OCI-LY7 (cell line): ENCODE results near the gene CD8A. TPM values are rescaled to one million over a fixed set of nuclear protein-coding genes. Genes with fewer than 3 reads are reported as not detected.

Experiments
- BruUV-seq: library from RNA; stranded (reverse); fragments of 400-500 nt; replicated peaks from 2 replicates; lab custom pipeline; 2021; lab: Mats Ljungman, UMichigan
- CTCF ChIA-PET: fragments of 300-600 bp; sonication (Branson Sonifier 250); formaldehyde crosslinking; loops from one replicate; lab custom pipeline; 2022; ENCODE audit warnings: antibody characterized with exemption; ENCODE audit not compliant: unreplicated experiment; lab: Charles Lee
- POLR2A ChIA-PET: fragments of 300-600 bp; sonication (Branson Sonifier 250); formaldehyde crosslinking; loops from one replicate; lab custom pipeline; 2022; ENCODE audit warnings: antibody characterized with exemption; lab: Charles Lee
- DNase-seq: peaks from one replicate; pipeline ENCODE4 v3.0.0-alpha.2; 2015; ENCODE audit warnings: low spot score
- H2AFZ ChIP-seq: fragments of 200-600 bp; sonication (generic), shearing (Covaris generic); 2 replicates; pipeline ENCODE4 v1.6.1; 2014; ENCODE audit warnings: mild to moderate bottlenecking, antibody characterized with exemption, low read length, moderate library complexity
- H3K27ac ChIP-seq: fragments of 200-600 bp; sonication (generic); 2 replicates; pipeline ENCODE4 v1.5.1; 2014; ENCODE audit warnings: mixed run types, low read depth, mild to moderate bottlenecking, moderate library complexity, low read length, inconsistent platforms; ENCODE audit not compliant: poor library complexity, severe bottlenecking
- H3K36me3 ChIP-seq: fragments of 200-600 bp; sonication (generic); 2 replicates; pipeline ENCODE4 v1.6.1; 2014; ENCODE audit warnings: mild to moderate bottlenecking, antibody characterized with exemption, low read length, moderate library complexity, mixed read lengths; ENCODE audit not compliant: insufficient read depth
- H3K4me1 ChIP-seq: fragments of 200-600 bp; sonication (generic); 2 replicates; pipeline ENCODE4 v1.5.1; 2014; ENCODE audit warnings: mild to moderate bottlenecking, low read length; ENCODE audit not compliant: insufficient read depth, poor library complexity, severe bottlenecking
- H3K4me2 ChIP-seq: fragments of 200-600 bp; sonication (generic); 2 replicates; pipeline ENCODE4 v1.6.1; 2014; ENCODE audit warnings: mild to moderate bottlenecking, low read length
- H3K4me3 ChIP-seq: fragments of 200-600 bp; sonication (generic); 2 replicates; pipeline ENCODE4 v1.5.1; 2014; ENCODE audit warnings: mild to moderate bottlenecking, low read depth, low read length; ENCODE audit not compliant: poor library complexity, severe bottlenecking
- H3K79me2 ChIP-seq: fragments of 200-600 bp; sonication (generic); 2 replicates; pipeline ENCODE4 v1.6.1; 2016; ENCODE audit warnings: low read depth, mild to moderate bottlenecking, low read length, moderate library complexity, mixed read lengths; ENCODE audit not compliant: insufficient read depth
- H3K9me2 ChIP-seq: fragments of 200-600 bp; sonication (generic); 2 replicates; pipeline ENCODE4 v1.6.1; 2016; ENCODE audit warnings: mild to moderate bottlenecking, low read length, mixed read lengths; ENCODE audit not compliant: insufficient read depth
- H3K9me3 ChIP-seq: fragments of 200-600 bp; sonication (generic); 2 replicates; pipeline ENCODE4 v1.6.1; 2014; ENCODE audit warnings: mild to moderate bottlenecking, mixed run types, low read length, mixed read lengths
- H4K20me1 ChIP-seq: fragments of 200-600 bp; sonication (generic); 2 replicates; pipeline ENCODE4 v1.6.1; 2014; ENCODE audit warnings: mild to moderate bottlenecking, antibody characterized with exemption, low read length, moderate library complexity, mixed read lengths; ENCODE audit not compliant: insufficient read depth
- CTCF ChIP-seq: fragments of 200-600 bp; sonication (generic); conservative IDR thresholded peaks from 2 replicates; pipeline ENCODE4 v1.5.1; 2014; ENCODE audit warnings: mild to moderate bottlenecking, antibody characterized with exemption, low read length, moderate library complexity, mixed read lengths
- EZH2phosphoT487 ChIP-seq: fragments of 200-600 bp; sonication (generic); IDR thresholded peaks from 2 replicates; pipeline ENCODE4 v1.6.1; 2018; ENCODE audit warnings: low read depth, borderline replicate concordance, mild to moderate bottlenecking, mixed run types, antibody characterized with exemption, low read length, moderate library complexity, mixed read lengths
- intact Hi-C: fragments of 100-400 bp; cut with micrococcal nuclease; formaldehyde crosslinking; loops from one replicate; pipeline ENCODE4 v1.10.0; 2022; ENCODE audit not compliant: unreplicated experiment
- total RNA-seq, 2 experiments: library from RNA; depleted of rRNA in 1 of 2; stranded (reverse); fragments of >200 nt in 1 of 2; shearing (Covaris generic) in 1 of 2; gene quantifications; 2 replicates each; pipeline ENCODE4 v1.2.3, GENCODE V29; 2014 to 2022

The CD8A gene
- total RNA-seq, 2 experiments from 2014 or later = not detected

- no peak overlapping the region for H2AFZ ChIP-seq
- H3K9me3 ChIP-seq = peaks cover 23% of the 10 kb centered on the region; the same call in 1 of the 2 replicates
- TF ChIP-seq CTCF = no peak
- TF ChIP-seq EZH2phosphoT487 = no peak
- H3K27ac ChIP-seq = no peak overlapping the region
- no peak for DNase-seq
- H3K79me2 ChIP-seq = peaks cover 43% of the 10 kb centered on the region
- intact Hi-C loops = no loop called here
- H3K36me3 ChIP-seq = peaks cover 98% of the 10 kb centered on the region
- no peak overlapping the region for H3K4me3 ChIP-seq
- ChIA-PET CTCF (no interaction called here), POLR2A (no interaction called here)
- no peaks in the 10 kb centered on the region for H3K9me2 ChIP-seq
- no peaks in the 10 kb centered on the region for H4K20me1 ChIP-seq
- H3K4me2 ChIP-seq = no peak overlapping the region
- no TSS peak for BruUV-seq
- peaks cover 6% of the 10 kb centered on the region for H3K4me1 ChIP-seq
Observed at GRCh38 chr2:86751778-86752177, 38.9 kb downstream of the CD8A start.

GRCh38 chr2:86750240-86750839 is 40.4 kb downstream of the CD8A start:
- no peak for TF ChIP-seq EZH2phosphoT487
- no peak for TF ChIP-seq CTCF
- Histone ChIP-seq H3K4me3 (no peak overlapping the region), H3K9me3 (peaks cover 23% of the 10 kb centered on the region; the same call in 1 of the 2 replicates), H3K36me3 (peaks cover 98% of the 10 kb centered on the region), H3K27ac (no peak overlapping the region), H3K9me2 (no peaks in the 10 kb centered on the region), H3K4me1 (peaks cover 6% of the 10 kb centered on the region), H3K4me2 (no peak overlapping the region), H4K20me1 (0 out of 2 replicates have a peak, but pooled peaks cover 1% of the 10 kb centered on the region), H2AFZ (no peak overlapping the region), H3K79me2 (peaks cover 47% of the 10 kb centered on the region)
- POLR2A ChIA-PET = no interaction called here
- peak; percentile 9 for DNase-seq
- CTCF ChIA-PET = no interaction called here
- BruUV-seq = no TSS peak
- intact Hi-C loops = no loop called here
